Tibial nerve (tissue), 3 donors: ENCODE data around the gene SLC2A9.

Experiments used
- CTCF ChIP-seq, 5 experiments: fragments of 200-600 bp in 3 of 5; fragments of 450-650 bp in 2 of 5; sonication (generic) in 3 of 5; IDR thresholded peaks; one replicate each; pipeline ENCODE4 v1.5.1; 2016 to 2019; ENCODE audit warnings: antibody characterized with exemption in 5 of 5, mild to moderate bottlenecking in 3 of 5, moderate library complexity in 2 of 5
- POLR2A ChIP-seq, 2 donors: fragments of 450-650 bp; IDR thresholded peaks; one replicate each; pipeline ENCODE4 v1.6.1; 2017; ENCODE audit warnings: antibody characterized with exemption in 2 of 2, mild to moderate bottlenecking in 2 of 2, moderate library complexity in 2 of 2

GRCh38 chr4:10005632-10006031, 15.7 kb downstream of the SLC2A9 start:
- TF ChIP-seq CTCF (IDR thresholded peaks at IDR 0.05) (no peak), POLR2A (IDR thresholded peaks at IDR 0.05) (no peak)
